H54 (cell line): Measurements from ENCODE around the gene SCN5A.

Source experiments
- DNase-seq: peaks from one replicate; pipeline ENCODE4 v3.0.0; 2011; ENCODE audit warnings: low spot score, mixed read lengths; ENCODE audit not compliant: insufficient read length
- FAIRE-seq: peaks from 3 replicates; lab custom pipeline; 2011; peaks lifted over from hg19 to GRCh38; lab: Jason Lieb, UNC
- POLR2A ChIP-seq: IDR thresholded peaks from 2 replicates; pipeline ENCODE4 v1.6.1; 2011; ENCODE audit warnings: low read depth, mild to moderate bottlenecking, low read length

Gene SCN5A

GRCh38 chr3:38652934-38653333 is 3.4 kb upstream of the SCN5A start:
- DNase-seq (no peak), FAIRE-seq (no peak)
- no peak for TF ChIP-seq POLR2A

GRCh38 chr3:38651153-38651789 is 1.8 kb upstream of the SCN5A start:
- DNase-seq = peak; percentile 71
- no peak for FAIRE-seq

GRCh38 chr3:38650248-38650951 is 913 bp upstream of the SCN5A start:
- TF ChIP-seq POLR2A = no peak
- DNase-seq (no peak), FAIRE-seq (no peak)

More at GRCh38 chr3:38651153-38651789, 1.8 kb upstream of the SCN5A start:
- TF ChIP-seq POLR2A = no peak

- no peak for TF ChIP-seq POLR2A
- no peak for FAIRE-seq
- no peak for DNase-seq
Observed at GRCh38 chr3:38648659-38649499, 608 bp downstream of the SCN5A start.

DNA sequence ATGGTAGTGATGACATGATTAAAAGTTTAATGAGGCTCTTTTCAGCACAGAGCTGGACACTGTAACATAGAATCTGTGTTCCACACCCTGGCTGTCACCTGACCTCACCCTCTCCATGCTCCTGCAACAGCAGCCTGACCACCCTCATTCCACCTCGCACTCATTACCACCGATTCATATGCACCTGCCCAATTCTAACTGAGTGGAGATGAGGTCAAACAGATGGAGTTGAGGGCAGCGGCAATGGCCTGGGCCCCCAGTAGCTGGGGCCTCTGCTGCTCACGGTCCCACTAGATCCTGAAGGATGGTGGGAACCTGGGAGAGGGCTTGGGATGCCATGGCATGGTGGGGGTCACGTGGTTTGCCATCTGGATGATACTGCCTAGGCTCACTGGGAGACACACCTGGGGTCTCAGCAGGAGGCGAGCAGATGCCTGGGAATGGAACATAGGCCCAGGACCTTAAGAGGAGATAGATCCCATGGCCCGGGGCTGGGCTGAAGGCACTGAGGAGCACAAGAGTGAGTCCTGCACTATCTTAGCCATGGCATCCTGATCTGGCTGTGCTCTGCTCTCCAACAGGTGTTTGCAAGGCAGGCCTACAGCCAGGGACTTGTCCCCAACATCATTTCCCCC is 1.3 kb downstream of the SCN5A start:
- DNase-seq (no peak), FAIRE-seq (no peak)
- no peak for TF ChIP-seq POLR2A

DNA sequence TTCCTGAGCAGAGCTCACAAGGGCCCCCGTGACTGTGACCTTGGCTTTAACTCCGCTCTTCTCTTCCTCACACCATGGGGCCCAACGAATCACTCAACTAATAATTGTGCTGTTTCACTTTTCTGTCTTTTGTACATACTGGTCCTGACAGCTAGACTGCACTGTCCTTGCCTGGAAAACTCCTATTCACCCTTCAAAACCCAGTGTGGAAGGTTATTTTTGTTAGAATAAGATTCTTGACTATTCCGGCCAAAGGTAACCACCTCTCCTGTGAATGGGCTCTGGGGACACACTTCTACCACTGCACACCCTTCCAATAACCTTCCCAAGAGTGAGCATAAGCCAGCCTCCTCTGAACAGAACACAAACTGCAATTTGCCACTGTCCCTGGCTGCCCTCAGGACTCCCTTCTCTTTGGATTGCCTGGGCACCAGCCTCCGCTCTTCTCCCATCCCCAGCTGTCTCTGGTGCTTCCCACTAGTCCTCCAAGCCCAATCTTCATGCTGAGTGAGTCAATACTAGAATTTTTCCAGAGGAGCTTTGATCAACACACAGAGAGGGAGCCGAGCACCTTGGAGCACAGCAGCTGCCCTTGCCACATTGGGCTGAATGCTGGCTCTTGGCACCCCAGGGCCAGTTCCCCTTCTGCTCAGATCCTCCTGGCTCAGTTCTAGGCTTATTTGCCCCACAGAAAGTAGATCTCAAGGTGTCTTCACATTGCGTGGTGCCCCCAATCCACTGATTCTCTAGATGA is 2.1 kb downstream of the SCN5A start:
- no peak for FAIRE-seq
- no peak for DNase-seq
- no peak for TF ChIP-seq POLR2A

DNA sequence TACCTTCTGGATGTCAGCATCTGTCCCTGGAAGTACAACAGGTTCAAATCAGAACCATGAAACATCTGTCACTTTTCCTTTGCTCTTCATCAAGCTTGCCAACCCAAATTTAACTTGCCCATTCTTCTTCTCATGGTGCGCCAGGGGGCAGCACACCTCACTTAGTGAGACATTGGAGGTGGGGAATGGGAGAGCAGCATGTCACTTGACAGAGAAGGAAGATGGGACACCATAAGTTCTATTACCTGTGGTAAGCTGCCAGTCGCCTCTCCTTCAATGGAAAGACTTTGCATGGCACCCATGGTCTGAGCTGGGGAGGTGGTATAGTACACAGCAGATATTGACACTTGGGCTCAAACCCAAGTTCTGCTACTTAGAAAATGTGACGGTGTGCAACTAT is 2.9 kb downstream of the SCN5A start:
- TF ChIP-seq POLR2A = no peak
- no peak for DNase-seq
- no peak for FAIRE-seq

- FAIRE-seq (no peak), DNase-seq (no peak)
- no peak for TF ChIP-seq POLR2A
Observed at GRCh38 chr3:38646062-38646461, 3.4 kb downstream of the SCN5A start.

DNA sequence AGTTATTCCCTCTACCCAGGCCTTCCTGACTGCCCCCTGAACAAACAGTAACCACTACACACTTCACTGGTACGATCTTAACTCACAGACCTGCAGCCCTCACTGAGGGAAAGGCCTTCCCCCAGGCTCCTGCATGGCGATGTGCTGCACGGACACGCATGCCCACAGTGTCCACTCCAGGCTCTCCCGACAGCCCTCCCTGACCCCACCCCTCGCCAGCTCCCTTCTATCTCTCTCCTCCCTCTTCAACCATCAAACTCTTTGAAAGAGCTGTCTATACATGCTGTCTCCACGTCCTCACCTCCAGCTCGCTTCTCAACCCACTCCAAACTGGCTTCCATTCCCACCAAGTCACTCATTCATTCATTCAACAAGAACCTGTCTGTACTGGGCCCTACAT is 3.9 kb downstream of the SCN5A start:
- FAIRE-seq (no peak), DNase-seq (no peak)
- TF ChIP-seq POLR2A = no peak

DNA sequence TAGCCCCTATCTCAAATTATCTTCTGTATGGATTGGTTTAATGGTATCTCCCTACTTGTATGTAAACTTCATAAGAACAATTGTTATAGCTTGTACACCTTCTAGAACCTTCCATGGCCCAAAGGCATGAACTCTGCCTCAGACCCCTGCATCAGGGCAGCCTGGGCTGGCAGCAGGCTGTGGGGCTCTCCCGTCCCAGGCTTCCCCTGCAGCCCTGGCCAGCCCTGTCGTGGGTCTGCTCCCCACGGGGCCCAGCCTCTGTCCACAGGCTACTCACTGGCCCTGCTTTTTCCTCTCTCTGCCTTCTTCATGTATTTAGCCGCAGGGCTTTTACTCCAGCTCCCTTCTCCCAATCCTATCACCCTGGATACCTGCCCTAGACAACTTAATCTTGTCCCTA is 4.4 kb downstream of the SCN5A start:
- DNase-seq (no peak), FAIRE-seq (no peak)
- no peak for TF ChIP-seq POLR2A

DNA sequence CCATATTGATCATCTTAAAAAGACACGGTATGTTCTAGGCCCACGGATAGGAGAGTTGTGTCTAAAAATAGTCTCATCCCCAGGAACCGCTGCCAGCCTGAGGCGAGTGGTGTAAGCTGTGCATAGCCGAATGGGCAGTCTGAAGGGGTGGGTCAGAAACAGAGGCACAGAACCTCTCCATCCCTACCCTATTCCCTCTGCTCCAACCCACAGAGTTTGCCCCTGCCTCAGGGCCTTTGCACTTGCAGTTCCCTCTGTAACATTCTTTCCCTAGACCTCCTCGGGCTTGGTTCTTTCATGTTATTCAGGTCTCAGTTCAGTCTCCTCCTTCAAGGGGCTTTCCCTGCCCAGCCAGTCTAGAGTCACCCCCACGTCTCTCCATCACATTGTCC is 4.8 kb downstream of the SCN5A start:
- no peak for TF ChIP-seq POLR2A
- FAIRE-seq = no peak

DNA sequence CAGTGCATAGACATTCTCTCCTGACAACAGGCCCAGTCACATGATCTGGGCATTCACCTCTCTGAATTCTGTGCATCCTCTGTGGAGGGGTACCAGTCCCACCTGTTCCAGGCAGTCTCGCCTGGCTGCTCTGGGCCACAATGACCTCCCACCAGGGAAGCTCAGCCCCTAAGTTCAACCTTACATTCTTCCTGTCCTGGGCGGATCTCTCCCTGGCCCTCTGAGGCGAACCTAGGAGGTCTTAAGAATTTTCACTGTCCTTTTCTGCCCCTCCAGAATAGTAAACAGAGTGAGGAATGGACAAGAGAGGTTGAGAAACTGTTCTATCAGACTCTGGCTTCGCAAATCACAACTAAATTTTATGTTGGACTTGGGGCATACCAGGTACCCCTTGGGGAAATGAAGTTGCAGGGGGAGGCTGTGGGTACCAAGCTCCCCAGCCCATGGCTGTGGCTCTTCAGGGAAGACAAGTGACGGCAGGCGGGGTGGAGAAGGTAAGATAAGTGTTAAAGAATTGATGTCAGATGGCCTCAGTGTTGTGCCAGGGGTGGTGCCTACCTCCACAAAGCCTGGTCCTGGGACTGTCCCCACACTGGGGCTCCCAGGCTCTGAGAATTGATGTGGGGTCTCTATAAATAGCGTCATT is 5.3 kb downstream of the SCN5A start:
- no peak for FAIRE-seq
- TF ChIP-seq POLR2A = no peak
- DNase-seq = no peak

More for the DNA sequence above, 4.8 kb downstream of the SCN5A start:
- DNase-seq = no peak

DNA sequence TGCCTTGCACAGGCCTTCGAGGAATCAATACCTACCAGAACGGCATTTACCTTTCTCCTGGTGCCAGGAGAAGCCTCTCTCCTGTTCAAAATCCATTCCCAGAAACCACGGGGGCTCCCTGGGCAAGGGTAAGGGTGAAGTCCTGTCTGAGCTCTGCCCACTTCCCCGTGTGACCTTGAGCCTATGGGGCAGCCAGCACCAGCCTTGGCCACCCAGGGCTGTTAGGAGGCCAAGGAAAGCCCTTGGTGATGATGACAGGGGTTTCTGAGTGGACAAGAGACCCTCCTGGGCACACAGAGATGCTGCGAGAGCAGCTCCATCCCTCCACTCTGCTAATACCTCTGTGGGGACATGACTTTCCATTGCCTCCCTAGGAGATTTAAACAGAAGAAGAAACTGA is 5.9 kb downstream of the SCN5A start:
- FAIRE-seq (no peak), DNase-seq (no peak)
- TF ChIP-seq POLR2A = no peak
